Fibroblast of lung (primary cell): Measurements from ENCODE around the gene TMUB1. TPM values are rescaled to one million over a fixed set of nuclear protein-coding genes. Genes with fewer than 3 reads are reported as not detected.

Experiments
- DNase-seq, 2 donors: peaks; one replicate each; pipeline versions ENCODE4 v3.0.0 to v3.0.0-alpha.2; 2010; ENCODE audit warnings: low read depth in 2 of 2
- H2AFZ ChIP-seq: 2 replicates; pipeline ENCODE4 v1.5.1; 2012; ENCODE audit warnings: low read length, control low read depth, inconsistent platforms
- H3K27ac ChIP-seq: 2 replicates; pipeline ENCODE4 v1.5.1; 2011; ENCODE audit warnings: low read length, control low read depth; ENCODE audit not compliant: insufficient read depth
- H3K27me3 ChIP-seq: 2 replicates; pipeline ENCODE4 v1.5.1; 2011; ENCODE audit warnings: mild to moderate bottlenecking, low read length; ENCODE audit not compliant: control insufficient read depth, insufficient read depth
- H3K36me3 ChIP-seq: 2 replicates; pipeline ENCODE4 v1.5.1; 2011; ENCODE audit warnings: low read length; ENCODE audit not compliant: control insufficient read depth, insufficient read depth
- H3K4me1 ChIP-seq: 2 replicates; pipeline ENCODE4 v1.5.1; 2011; ENCODE audit warnings: low read length; ENCODE audit not compliant: control insufficient read depth, insufficient read depth; ENCODE audit errors: extremely low read depth
- H3K4me2 ChIP-seq: 2 replicates; pipeline ENCODE4 v1.5.1; 2011; ENCODE audit warnings: low read length, control low read depth; ENCODE audit not compliant: insufficient read depth; ENCODE audit errors: extremely low read depth
- H3K4me3 ChIP-seq, 4 experiments: fragments of 200-600 bp in 1 of 4; sonication (generic) in 1 of 4; replicated peaks in 1 of 4; 2 replicates each; pipeline ENCODE4 v1.5.1; 2011 to 2016; ENCODE audit warnings: low read length in 4 of 4, low read depth in 3 of 4, mild to moderate bottlenecking in 3 of 4, control low read depth in 2 of 4, inconsistent platforms in 1 of 4, mixed read lengths in 1 of 4; ENCODE audit not compliant: insufficient read depth in 1 of 4; ENCODE audit errors: control extremely low read depth in 1 of 4
- H3K79me2 ChIP-seq: 2 replicates; pipeline ENCODE4 v1.5.1; 2012; ENCODE audit warnings: mild to moderate bottlenecking, low read length, inconsistent platforms; ENCODE audit not compliant: control insufficient read depth, insufficient read depth
- H3K9ac ChIP-seq: 2 replicates; pipeline ENCODE4 v1.5.1; 2011; ENCODE audit warnings: mild to moderate bottlenecking, low read length, control low read depth; ENCODE audit not compliant: insufficient read depth
- H3K9me3 ChIP-seq: 2 replicates; pipeline ENCODE4 v1.5.1; 2012; ENCODE audit warnings: low read depth, low read length; ENCODE audit not compliant: control insufficient read depth, insufficient read depth
- H4K20me1 ChIP-seq: 2 replicates; pipeline ENCODE4 v1.5.1; 2011; ENCODE audit warnings: low read length; ENCODE audit not compliant: control insufficient read depth, insufficient read depth; ENCODE audit errors: extremely low read depth
- EZH2 ChIP-seq: IDR thresholded peaks from 2 replicates; pipeline ENCODE4 v1.5.1; 2012; ENCODE audit warnings: low read length, control low read depth, mild to moderate bottlenecking; ENCODE audit errors: missing control alignments
- polyA plus RNA-seq, 2 donors: library from polyadenylated mRNA; depleted of rRNA in 1 of 2; stranded (reverse) in 1 of 2; unstranded in 1 of 2; fragments of >200 nt; gene quantifications; 2 replicates each; pipeline ENCODE4 v1.2.1, GENCODE V29; 2011 to 2012; ENCODE audit warnings: missing spikeins in 1 of 2
- total RNA-seq: library from RNA; depleted of rRNA; stranded (reverse); fragments of >200 nt; gene quantifications from 2 replicates; pipeline ENCODE4 v1.2.1, GENCODE V29; 2014
- TF ChIP-seq, protein P1 (sequence below), 2 donors: IDR thresholded peaks in 1 of 2; conservative IDR thresholded peaks in 1 of 2; 1 replicate in 1 of 2; 2 replicates in 1 of 2; pipeline ENCODE4 v1.5.1; 2011 to 2012; ENCODE audit warnings: low read length in 2 of 2, control low read depth in 1 of 2, inconsistent platforms in 1 of 2, low read depth in 1 of 2, mild to moderate bottlenecking in 1 of 2

Gene TMUB1
- total and polyA plus RNA-seq, 2 donors (not counting 1 experiment from before 2014, with no cell fraction given): 11.9 to 20.3 TPM

DNA sequence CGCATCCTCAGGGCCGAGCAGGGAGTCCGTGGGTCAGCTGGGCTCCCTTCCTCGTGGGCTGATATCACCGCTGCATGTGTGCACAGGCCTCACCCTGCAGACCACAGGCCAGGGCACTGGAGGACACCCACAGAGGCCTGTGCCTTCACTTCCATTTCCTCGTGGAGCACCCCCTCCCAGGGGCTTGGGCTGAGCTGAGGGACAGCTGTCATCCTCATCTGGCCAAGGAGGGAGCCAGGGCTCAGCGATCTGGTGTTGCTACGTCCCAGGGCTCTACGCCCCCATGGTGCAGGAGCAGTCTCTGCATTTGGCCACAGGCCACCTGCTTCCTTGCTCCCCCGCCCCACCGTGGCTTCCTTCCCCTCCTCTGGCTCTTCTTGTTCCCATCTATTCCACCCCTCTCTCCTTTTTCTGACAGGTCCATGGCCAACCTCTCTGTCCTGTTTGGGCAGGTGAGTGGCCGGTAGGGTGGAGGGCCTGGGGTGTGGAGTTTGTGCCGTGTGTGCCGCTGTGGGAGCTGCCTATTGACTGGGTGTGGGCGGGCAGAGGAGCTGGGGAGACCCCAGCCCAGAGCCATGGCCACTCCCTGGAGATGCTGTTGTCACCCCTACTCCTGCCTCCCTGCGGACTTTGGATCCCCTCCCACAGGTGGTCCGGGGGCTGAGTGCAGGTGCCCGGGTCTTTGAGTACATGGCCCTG is 43.3 kb downstream of the TMUB1 start:
- no peak for TF ChIP-seq EZH2
- TF ChIP-seq, protein P1, sequence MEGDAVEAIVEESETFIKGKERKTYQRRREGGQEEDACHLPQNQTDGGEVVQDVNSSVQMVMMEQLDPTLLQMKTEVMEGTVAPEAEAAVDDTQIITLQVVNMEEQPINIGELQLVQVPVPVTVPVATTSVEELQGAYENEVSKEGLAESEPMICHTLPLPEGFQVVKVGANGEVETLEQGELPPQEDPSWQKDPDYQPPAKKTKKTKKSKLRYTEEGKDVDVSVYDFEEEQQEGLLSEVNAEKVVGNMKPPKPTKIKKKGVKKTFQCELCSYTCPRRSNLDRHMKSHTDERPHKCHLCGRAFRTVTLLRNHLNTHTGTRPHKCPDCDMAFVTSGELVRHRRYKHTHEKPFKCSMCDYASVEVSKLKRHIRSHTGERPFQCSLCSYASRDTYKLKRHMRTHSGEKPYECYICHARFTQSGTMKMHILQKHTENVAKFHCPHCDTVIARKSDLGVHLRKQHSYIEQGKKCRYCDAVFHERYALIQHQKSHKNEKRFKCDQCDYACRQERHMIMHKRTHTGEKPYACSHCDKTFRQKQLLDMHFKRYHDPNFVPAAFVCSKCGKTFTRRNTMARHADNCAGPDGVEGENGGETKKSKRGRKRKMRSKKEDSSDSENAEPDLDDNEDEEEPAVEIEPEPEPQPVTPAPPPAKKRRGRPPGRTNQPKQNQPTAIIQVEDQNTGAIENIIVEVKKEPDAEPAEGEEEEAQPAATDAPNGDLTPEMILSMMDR (conservative IDR thresholded peaks at IDR 0.05 in 1 of 2, IDR thresholded peaks at IDR 0.05 in 1 of 2; ENCODE audit: low read depth in 1 of 2, low read length in 2 of 2): no peak
- no peaks in the 10 kb centered on the region for H3K79me2 ChIP-seq
- H3K27ac ChIP-seq: no peak overlapping the region
- H3K36me3 ChIP-seq: peaks cover 16% of the 10 kb centered on the region
- H4K20me1 ChIP-seq: no peaks in the 10 kb centered on the region
- no peak overlapping the region for H3K4me2 ChIP-seq
- H3K4me3 ChIP-seq: no peak overlapping the region
- no peak for DNase-seq
- H3K27me3 ChIP-seq: no peaks in the 10 kb centered on the region
- H3K9ac ChIP-seq: no peak overlapping the region
- H3K4me1 ChIP-seq: peaks cover 20% of the 10 kb centered on the region
- H3K9me3 ChIP-seq: no peaks in the 10 kb centered on the region
- H2AFZ ChIP-seq: no peak overlapping the region

DNA sequence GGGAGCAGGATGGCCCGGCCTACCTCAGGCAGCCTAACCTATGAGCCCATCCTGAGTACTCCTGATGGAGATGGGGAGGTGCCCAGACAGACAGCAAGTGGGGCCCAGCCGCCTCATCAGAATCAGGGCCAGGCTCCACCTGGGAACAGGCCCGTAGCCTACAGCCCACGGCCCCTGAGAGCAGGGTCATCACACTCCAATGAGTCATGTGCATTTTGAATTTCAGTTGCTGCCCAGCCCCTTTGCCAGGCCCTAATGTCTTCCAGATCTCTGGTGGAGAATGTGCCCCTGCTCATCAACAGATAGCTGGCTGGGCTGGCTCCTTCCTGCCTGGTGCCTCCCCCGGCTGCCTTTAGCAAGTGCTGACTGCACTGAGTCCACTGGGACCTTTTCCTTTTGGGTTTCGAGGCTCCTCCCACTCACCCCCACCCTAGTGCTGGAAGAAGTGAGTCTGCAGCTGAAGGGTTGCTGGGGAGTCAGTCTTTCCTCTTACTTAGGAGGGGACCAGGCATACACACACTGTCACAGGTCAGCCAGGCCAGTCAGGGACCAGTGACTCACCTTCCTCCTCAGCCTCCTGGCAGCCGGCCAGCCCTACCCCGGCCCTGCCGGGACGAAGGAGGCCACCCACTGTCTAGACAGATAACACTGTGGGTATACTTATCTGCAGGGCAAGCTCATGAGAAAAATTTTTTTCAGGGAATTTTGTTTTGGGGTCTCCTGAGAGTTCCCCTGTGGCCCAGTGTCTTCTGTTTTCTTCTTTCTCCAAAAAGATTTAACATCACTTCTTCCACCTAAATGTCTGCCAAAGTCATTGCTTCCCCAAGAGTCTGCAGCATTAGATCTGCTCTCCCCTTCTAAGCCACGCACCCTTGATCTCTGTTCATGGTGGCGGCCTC is 44.1 kb downstream of the TMUB1 start:
- Histone ChIP-seq H3K4me3 (no peak overlapping the region), H3K9ac (peak overlapping the region; percentile 38), H3K27me3 (no peaks in the 10 kb centered on the region), H3K4me1 (peaks cover 20% of the 10 kb centered on the region), H2AFZ (no peak overlapping the region), H3K27ac (peak overlapping the region; percentile 77), H3K9me3 (no peaks in the 10 kb centered on the region), H3K4me2 (peak overlapping the region; percentile 27), H4K20me1 (no peaks in the 10 kb centered on the region), H3K79me2 (no peaks in the 10 kb centered on the region), H3K36me3 (peaks cover 19% of the 10 kb centered on the region)
- peak; percentile 83 to 96 for DNase-seq
- no peak for TF ChIP-seq EZH2
- TF ChIP-seq, protein P1 (conservative IDR thresholded peaks at IDR 0.05 in 1 of 2, IDR thresholded peaks at IDR 0.05 in 1 of 2; ENCODE audit: low read depth in 1 of 2, low read length in 2 of 2): no peak

DNA sequence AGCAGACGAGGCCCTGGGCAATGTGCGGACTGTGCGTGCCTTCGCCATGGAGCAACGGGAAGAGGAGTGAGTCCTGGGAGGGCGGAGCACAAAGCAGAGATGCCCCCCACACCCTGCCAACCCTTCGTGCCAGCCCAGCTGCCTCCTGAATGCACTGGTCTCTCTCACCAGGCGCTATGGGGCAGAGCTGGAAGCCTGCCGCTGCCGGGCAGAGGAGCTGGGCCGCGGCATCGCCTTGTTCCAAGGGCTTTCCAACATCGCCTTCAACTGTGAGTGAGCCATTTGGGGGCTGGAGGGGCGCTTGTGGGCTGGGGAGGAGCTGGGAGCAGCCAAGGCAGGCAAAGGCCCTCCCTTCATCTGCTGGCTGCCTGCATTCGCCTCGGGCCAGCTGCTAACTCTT is 47.4 kb downstream of the TMUB1 start:
- no peak overlapping the region for H3K9ac ChIP-seq
- no peaks in the 10 kb centered on the region for H3K9me3 ChIP-seq
- H3K36me3 ChIP-seq: peaks cover 17% of the 10 kb centered on the region
- no peaks in the 10 kb centered on the region for H3K79me2 ChIP-seq
- no peak overlapping the region for H3K27ac ChIP-seq
- no peak overlapping the region for H2AFZ ChIP-seq
- H3K4me2 ChIP-seq: no peak overlapping the region
- H4K20me1 ChIP-seq: no peaks in the 10 kb centered on the region
- H3K4me3 ChIP-seq: no peak overlapping the region
- no peak for DNase-seq
- H3K4me1 ChIP-seq: peaks cover 20% of the 10 kb centered on the region
- H3K27me3 ChIP-seq: no peaks in the 10 kb centered on the region
- TF ChIP-seq, protein P1 (conservative IDR thresholded peaks at IDR 0.05 in 1 of 2, IDR thresholded peaks at IDR 0.05 in 1 of 2; ENCODE audit: low read depth in 1 of 2, low read length in 2 of 2): no peak
